HG03135 (cell line): ENCODE data around the gene SHFL.

Experiments used
- ATAC-seq: cut with Tn5 transposase; IDR thresholded peaks from one replicate; pipeline ENCODE4 v1.9.1; 2021; ENCODE audit warnings: mild to moderate bottlenecking, moderate library complexity; ENCODE audit not compliant: unreplicated experiment

Gene SHFL

DNA sequence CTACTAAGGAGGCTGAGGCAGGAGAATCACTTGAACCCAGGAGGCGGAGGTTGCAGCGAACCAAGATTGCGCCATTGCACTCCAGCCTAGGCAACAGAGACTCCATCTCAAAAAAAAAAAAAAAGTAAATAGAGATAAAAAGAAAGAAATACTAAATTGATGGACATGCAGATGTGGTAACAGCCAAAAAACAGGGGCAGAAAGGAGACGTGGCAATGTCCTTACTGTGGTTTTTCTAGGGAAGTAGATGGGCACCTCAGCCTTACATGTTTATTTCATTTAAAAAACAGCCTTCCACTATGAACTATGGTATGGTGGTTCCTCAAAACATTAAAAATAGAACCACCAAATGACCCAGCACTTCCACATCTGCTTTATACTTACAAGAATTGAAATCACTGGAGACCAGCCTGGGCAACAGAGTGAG lies 40.1 kb downstream of the SHFL start:
- no peak for ATAC-seq

DNA sequence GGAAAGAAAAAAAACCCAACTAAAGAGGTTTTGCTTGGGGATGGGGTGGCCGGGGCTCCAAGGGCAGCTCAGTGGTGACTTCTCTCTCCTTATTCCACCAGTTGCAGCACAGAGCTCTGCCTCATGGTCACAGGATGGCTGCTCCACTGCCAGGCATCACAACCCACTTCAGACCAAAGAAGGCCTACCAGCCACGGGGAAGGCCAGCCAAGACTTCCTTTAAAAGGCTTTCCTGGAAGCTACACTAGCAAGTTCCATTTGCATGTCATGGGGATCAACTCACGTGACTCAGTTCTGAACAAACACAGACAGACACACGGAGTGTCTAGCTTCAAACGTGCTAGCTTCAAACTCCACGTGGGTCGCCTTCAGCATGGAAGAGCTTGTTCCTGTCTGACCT lies 46.8 kb downstream of the SHFL start:
- no peak for ATAC-seq

- no peak for ATAC-seq
Measured at GRCh38 chr19:10133596-10133995, 47.5 kb downstream of the SHFL start.

- ATAC-seq = no peak
Measured at GRCh38 chr19:10134040-10134439, 47.9 kb downstream of the SHFL start.

DNA sequence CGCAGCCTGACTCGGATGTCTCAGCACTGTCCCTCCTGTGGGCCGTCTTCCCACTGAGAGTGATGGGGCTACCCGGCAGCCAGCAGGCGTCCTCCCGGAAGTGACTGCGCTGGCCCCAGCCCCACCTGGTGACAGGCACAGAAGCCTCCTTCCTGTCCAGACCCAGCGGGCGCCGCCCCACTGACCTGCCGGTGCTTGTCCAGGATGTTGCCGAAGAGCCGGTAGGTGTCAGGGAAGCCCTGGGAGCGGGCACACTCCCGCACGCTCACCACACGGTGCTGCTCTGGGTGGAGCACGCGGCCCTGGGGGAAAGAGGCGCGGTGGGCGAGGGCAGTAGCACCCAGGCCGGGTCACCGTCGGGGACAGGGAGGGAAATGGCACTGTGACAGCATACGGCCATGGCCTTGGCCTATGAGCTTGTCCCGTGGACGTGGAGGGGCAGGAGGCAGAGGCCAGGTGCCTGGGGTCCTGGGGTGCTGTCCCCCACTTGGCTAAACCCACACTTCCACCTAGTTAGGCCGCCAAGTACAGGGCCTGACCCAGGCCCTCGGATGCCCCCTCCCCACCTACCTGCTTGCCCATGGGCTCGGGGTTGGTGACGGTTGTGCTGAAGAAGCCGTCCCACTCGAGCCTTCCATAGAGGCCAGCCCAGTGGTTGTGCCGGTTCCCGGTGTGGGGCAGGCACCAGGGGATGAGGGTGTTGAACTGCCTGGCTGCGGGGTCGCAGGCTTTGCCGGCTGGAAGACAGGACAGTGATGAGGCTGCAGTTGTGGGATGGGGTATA lies 49.6 kb downstream of the SHFL start:
- no peak for ATAC-seq

DNA sequence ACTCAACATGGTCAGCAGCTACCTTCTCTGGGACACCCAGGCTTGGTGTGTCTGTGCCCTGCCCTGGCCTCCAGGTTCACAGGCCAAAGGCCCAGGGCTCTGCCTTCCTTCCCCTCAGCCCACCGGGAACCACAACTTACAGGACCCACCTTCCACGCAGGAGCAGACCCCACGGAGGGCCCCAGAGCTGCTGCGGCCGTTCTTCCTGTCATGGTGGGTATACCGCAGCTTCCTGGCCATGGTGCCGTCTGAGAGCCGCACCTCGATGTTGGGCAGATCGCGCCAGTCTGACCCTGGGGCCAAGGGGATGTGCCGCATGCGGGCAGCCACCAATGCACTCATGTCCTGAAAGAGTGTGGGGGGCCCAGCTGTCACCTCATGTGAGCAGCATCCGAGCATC lies 50.8 kb downstream of the SHFL start:
- no peak for ATAC-seq

DNA sequence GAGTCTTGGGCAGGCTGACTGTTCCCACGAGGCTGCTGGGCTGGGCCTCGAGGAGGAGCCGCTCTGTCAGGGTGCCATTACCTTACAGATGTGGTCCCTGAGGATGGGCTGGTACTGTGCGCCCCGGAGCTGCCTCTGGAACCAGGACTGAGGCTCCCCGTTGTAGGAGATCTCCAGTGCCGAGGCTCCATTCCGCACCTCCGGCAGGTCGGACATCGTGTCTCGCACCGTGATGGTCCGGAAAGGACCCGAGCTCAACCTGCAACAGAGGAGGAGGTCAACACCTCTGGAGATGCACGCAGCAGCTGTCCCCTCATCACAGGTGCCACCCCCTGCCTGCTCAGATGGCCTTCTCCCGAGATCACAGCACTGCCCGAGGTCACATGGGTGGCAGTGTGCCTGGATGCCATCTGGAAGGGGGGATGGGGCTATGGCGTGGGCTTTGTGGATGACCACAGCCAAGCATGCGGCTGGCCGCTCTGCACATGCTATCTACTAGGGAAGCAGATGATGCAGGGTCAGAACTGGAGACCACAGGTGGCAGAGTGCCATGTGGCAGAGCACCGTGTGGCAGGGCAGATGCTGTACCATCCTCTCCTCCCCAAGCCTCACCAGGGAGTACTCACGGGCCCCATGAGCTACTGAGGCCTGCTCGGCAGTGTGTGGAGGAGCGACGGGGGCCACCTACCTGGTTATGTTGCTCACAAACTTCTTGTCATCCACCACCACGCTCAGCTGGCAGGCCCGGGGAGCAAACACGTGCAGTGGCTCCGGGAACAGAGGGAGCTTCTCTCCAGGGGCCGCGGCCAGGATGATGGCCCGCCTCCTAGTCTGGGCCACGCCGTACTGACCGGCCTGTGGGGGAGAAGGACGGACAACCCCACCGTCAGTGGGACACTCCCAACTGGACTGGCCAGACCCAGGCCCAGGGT lies 51.9 kb downstream of the SHFL start:
- no peak for ATAC-seq

- no peak for ATAC-seq
Measured at GRCh38 chr19:10138879-10139795, 53.0 kb downstream of the SHFL start.

DNA sequence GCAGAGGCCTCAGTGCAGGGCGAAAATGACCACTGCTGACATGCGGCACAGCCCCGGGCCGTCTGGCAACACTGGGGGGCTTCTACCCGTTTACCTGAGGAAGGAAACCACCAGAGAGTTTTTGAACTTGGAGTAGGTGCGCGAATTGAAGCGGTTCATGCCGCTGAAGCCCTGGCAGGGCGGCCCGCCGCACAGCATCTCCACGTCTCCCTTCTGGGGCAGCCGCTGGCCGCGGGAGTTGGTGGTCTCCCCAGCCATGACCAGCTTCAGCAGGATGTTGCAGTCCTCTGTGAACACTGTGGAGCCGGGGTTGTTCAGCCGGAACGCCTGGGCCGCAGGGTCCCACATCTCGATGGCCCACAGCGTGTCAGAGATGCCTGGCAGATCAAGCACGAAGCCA lies 53.8 kb downstream of the SHFL start:
- ATAC-seq = no peak

DNA sequence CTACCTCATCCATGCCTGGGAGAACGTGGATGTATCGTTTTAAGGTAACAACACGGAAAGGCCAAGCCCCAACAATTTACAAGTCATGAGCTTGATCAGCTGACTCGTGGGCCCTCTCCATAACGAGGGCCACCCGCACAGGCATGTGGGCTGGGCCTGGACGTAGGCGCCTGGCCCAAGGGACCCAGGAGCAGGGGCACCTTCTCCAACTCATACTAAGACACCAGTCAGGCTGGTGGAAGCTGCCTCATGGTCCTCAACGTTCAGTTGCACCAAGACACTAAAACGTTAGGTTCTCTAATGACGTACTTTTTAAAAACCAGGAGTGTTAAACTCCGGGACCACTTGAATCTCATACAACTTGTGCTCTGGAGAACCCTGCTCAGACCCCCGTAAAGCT lies 55.4 kb downstream of the SHFL start:
- no peak for ATAC-seq

DNA sequence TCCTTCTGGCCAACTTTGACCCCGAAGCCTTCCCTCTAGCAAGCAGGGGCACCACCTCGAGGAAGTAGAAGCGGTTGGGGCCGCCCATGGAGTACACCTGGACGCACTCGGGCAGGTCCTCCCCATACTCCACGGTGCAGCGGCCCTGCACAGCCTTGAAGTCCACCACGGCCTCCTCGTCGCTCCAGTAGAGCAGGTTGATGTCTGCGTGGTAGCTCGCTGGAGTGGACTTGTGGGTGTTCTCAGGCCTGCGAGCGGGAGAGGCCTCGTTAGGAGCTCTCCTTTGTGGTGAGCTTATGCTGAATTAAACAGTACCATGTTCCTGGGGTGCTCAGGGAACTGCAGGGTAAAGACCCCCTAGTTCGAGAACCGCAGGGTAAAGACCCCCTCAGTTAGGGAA lies 55.9 kb downstream of the SHFL start:
- no peak for ATAC-seq
